IMR-90 (cell line): ENCODE results near the gene INAFM1. TPM values are rescaled to one million over a fixed set of nuclear protein-coding genes. Genes with fewer than 3 reads are reported as not detected.

Source experiments
- ATAC-seq: fragments of 200-7000 bp; cut with Tn5 transposase; 2 replicates; pipeline ENCODE4 v1.9.1; 2020; ENCODE audit warnings: low read depth, mild to moderate bottlenecking, moderate library complexity
- BruUV-seq: library from RNA; stranded (reverse); fragments of 400-500 nt; replicated peaks from 2 replicates; lab custom pipeline; 2021; lab: Mats Ljungman, UMichigan
- CTCF ChIA-PET: fragments of 300-600 bp; formaldehyde crosslinking; extraction: SDS; loops from one replicate; lab custom pipeline; 2021; ENCODE audit warnings: antibody characterized with exemption; lab: Yijun Ruan, JAX
- POLR2A ChIA-PET: fragments of 300-600 bp; sonication (Branson Sonifier 250); formaldehyde crosslinking; loops from one replicate; lab custom pipeline; 2022; ENCODE audit warnings: antibody characterized with exemption; ENCODE audit not compliant: unreplicated experiment; lab: Charles Lee
- DNase-seq: peaks from one replicate; pipeline ENCODE4 v3.0.0; 2013
- H2AFZ ChIP-seq: replicated peaks from 2 replicates; pipeline ENCODE3; 2013; ENCODE audit warnings: low read length, mild to moderate bottlenecking; ENCODE audit not compliant: poor library complexity
- H2AK5ac ChIP-seq: 2 replicates; pipeline ENCODE4 v1.6.1; 2013; ENCODE audit warnings: low read depth, low read length, inconsistent platforms
- H2AK9ac ChIP-seq: replicated peaks from 2 replicates; pipeline ENCODE3; 2013; ENCODE audit warnings: mild to moderate bottlenecking, low read depth, low read length, moderate library complexity; ENCODE audit not compliant: poor library complexity
- H2BK120ac ChIP-seq: 2 replicates; pipeline ENCODE4 v1.6.1; 2013; ENCODE audit warnings: low read depth, low read length, inconsistent platforms
- H2BK15ac ChIP-seq: 3 replicates; pipeline ENCODE4 v1.6.1; 2013; ENCODE audit warnings: low read depth, low read length, inconsistent platforms
- H2BK20ac ChIP-seq: 2 replicates; pipeline ENCODE4 v1.6.1; 2013; ENCODE audit warnings: low read depth, mild to moderate bottlenecking, inconsistent platforms, low read length, moderate library complexity
- H2BK5ac ChIP-seq: 2 replicates; pipeline ENCODE4 v1.6.1; 2013; ENCODE audit warnings: mild to moderate bottlenecking, low read depth, low read length, inconsistent platforms; ENCODE audit not compliant: poor library complexity, severe bottlenecking
- H3K14ac ChIP-seq: replicated peaks from 2 replicates; pipeline ENCODE4 v1.6.1; 2013; ENCODE audit warnings: low read depth, low read length, inconsistent platforms
- H3K18ac ChIP-seq: 2 replicates; pipeline ENCODE4 v1.6.1; 2013; ENCODE audit warnings: low read depth, low read length, control low read depth
- H3K23ac ChIP-seq: 2 replicates; pipeline ENCODE4 v1.6.1; 2013; ENCODE audit warnings: low read depth, low read length, inconsistent platforms
- H3K27ac ChIP-seq: 2 replicates; pipeline ENCODE4 v1.5.1; 2013; ENCODE audit warnings: mild to moderate bottlenecking, control low read depth, low read length; ENCODE audit not compliant: insufficient read depth
- H3K27me3 ChIP-seq: 2 replicates; pipeline ENCODE4 v1.6.1; 2013; ENCODE audit warnings: low read length; ENCODE audit not compliant: control insufficient read depth, insufficient read depth
- H3K36me3 ChIP-seq: 2 replicates; pipeline ENCODE4 v1.6.1; 2013; ENCODE audit warnings: low read length, mixed read lengths; ENCODE audit not compliant: control insufficient read depth, insufficient read depth
- H3K4ac ChIP-seq: 2 replicates; pipeline ENCODE4 v1.6.1; 2013; ENCODE audit warnings: low read depth, low read length, inconsistent platforms
- H3K4me1 ChIP-seq: 2 replicates; pipeline ENCODE4 v1.6.1; 2013; ENCODE audit warnings: low read length, mixed read lengths; ENCODE audit not compliant: control insufficient read depth, insufficient read depth
- H3K4me2 ChIP-seq: 2 replicates; pipeline ENCODE4 v1.6.1; 2013; ENCODE audit warnings: low read depth, mild to moderate bottlenecking, control low read depth, low read length, moderate library complexity
- H3K4me3 ChIP-seq: 2 replicates; pipeline ENCODE4 v1.5.1; 2013; ENCODE audit warnings: low read depth, mild to moderate bottlenecking, control low read depth, low read length, moderate library complexity; ENCODE audit not compliant: insufficient read depth
- H3K56ac ChIP-seq: 2 replicates; pipeline ENCODE4 v1.6.1; 2013; ENCODE audit warnings: low read length, inconsistent platforms; ENCODE audit not compliant: insufficient read depth; ENCODE audit errors: extremely low read depth
- H3K79me1 ChIP-seq, 2 experiments: 2 replicates each; pipeline ENCODE4 v1.6.1; 2013; ENCODE audit warnings: low read length in 2 of 2, inconsistent platforms in 1 of 2, low read depth in 1 of 2
- H3K9ac ChIP-seq: 2 replicates; pipeline ENCODE4 v1.6.1; 2013; ENCODE audit warnings: low read depth, low read length, control low read depth
- H3K9me1 ChIP-seq: 2 replicates; pipeline ENCODE4 v1.6.1; 2013; ENCODE audit warnings: low read length, inconsistent platforms; ENCODE audit not compliant: insufficient read depth
- H3K9me3 ChIP-seq: 2 replicates; pipeline ENCODE4 v1.6.1; 2013; ENCODE audit warnings: low read length; ENCODE audit not compliant: control insufficient read depth, insufficient read depth
- H4K20me1 ChIP-seq: 2 replicates; pipeline ENCODE4 v1.6.1; 2013; ENCODE audit warnings: low read length, inconsistent platforms; ENCODE audit not compliant: insufficient read depth
- H4K5ac ChIP-seq: 2 replicates; pipeline ENCODE4 v1.6.1; 2013; ENCODE audit warnings: mild to moderate bottlenecking, low read depth, low read length, control low read depth
- H4K8ac ChIP-seq, 2 experiments: 2 replicates each; pipeline ENCODE4 v1.6.1; 2013; ENCODE audit warnings: low read depth in 2 of 2, low read length in 2 of 2, control low read depth in 1 of 2, inconsistent platforms in 1 of 2
- H4K91ac ChIP-seq: 2 replicates; pipeline ENCODE4 v1.6.1; 2013; ENCODE audit warnings: low read depth, low read length, inconsistent platforms; ENCODE audit not compliant: insufficient read depth
- CEBPB ChIP-seq: IDR thresholded peaks from 2 replicates; pipeline ENCODE4 v1.6.1; 2012; ENCODE audit warnings: low read depth, low read length, improper control_type of control experiment
- CHD1 ChIP-seq: IDR thresholded peaks from 2 replicates; pipeline ENCODE4 v1.6.1; 2012; ENCODE audit warnings: low read depth, low read length, improper control_type of control experiment
- FOS ChIP-seq: fragments of 150-350 bp; IDR thresholded peaks from 2 replicates; pipeline ENCODE4 v1.6.1; 2016; ENCODE audit warnings: low read depth, low read length
- MAFK ChIP-seq: IDR thresholded peaks from 2 replicates; pipeline ENCODE4 v1.6.1; 2012; ENCODE audit warnings: low read depth, low read length, improper control_type of control experiment
- MAZ ChIP-seq: IDR thresholded peaks from 2 replicates; pipeline ENCODE4 v1.6.1; 2012; ENCODE audit warnings: low read depth, mild to moderate bottlenecking, low read length, improper control_type of control experiment, moderate library complexity, borderline replicate concordance
- MXI1 ChIP-seq: IDR thresholded peaks from 2 replicates; pipeline ENCODE4 v1.6.1; 2012; ENCODE audit warnings: low read depth, mild to moderate bottlenecking, low read length, moderate library complexity, borderline replicate concordance
- NFE2L2 ChIP-seq: fragments of 150-350 bp; IDR thresholded peaks from 2 replicates; pipeline ENCODE4 v1.6.1; 2016; ENCODE audit warnings: low read depth, mild to moderate bottlenecking, low read length
- RAD21 ChIP-seq: IDR thresholded peaks from 2 replicates; pipeline ENCODE4 v1.6.1; 2012; ENCODE audit warnings: low read length, improper control_type of control experiment
- RCOR1 ChIP-seq: IDR thresholded peaks from 2 replicates; pipeline ENCODE4 v1.6.1; 2012; ENCODE audit warnings: mild to moderate bottlenecking, low read length, improper control_type of control experiment; ENCODE audit not compliant: insufficient replicate concordance
- RFX5 ChIP-seq: IDR thresholded peaks from 2 replicates; pipeline ENCODE4 v1.8.0; 2012; ENCODE audit warnings: low read depth, mild to moderate bottlenecking, low read length, moderate library complexity
- WGBS, 2 experiments: methylation state at CpG; one replicate each; pipeline versions ENCODE4 v1.1.5 to v1.1.7; 2013; ENCODE audit warnings: missing lambda C conversion rate in 2 of 2; ENCODE audit not compliant: insufficient read length in 1 of 2; ENCODE audit errors: extremely low coverage in 2 of 2; 5-methylcytosine and 5-hydroxymethylcytosine counted together
- dilution Hi-C: fragments of 300-500 bp; cut with HindIII; formaldehyde crosslinking; loops from one replicate; pipeline ENCODE4 v1.14.3; 2018; ENCODE audit warnings: low sequenced_read_pairs; ENCODE audit not compliant: unreplicated experiment
- in situ Hi-C: fragments of 300-500 bp; cut with MboI; formaldehyde crosslinking; loops from 3 replicates; pipeline ENCODE4 v1.14.3; 2019; ENCODE audit warnings: low sequenced_read_pairs, inconsistent platforms, mixed read lengths
- intact Hi-C: fragments of 100-400 bp; cut with micrococcal nuclease; formaldehyde crosslinking; loops from 2 replicates; pipeline ENCODE4 v1.10.0; 2022
- polyA plus RNA-seq, 3 experiments: library from polyadenylated mRNA; depleted of rRNA; stranded (reverse); fragments of >200 nt; gene quantifications; 2 replicates each; pipeline ENCODE4 v1.2.3, GENCODE V29; 2012; ENCODE audit warnings: low replicate concordance in 1 of 3
- total RNA-seq: library from RNA; depleted of rRNA; stranded (reverse); fragments of >200 nt; gene quantifications from 2 replicates; pipeline ENCODE4 v1.2.3, GENCODE V29; 2012
- TF ChIP-seq, protein P1 (sequence below): conservative IDR thresholded peaks from 2 replicates; pipeline ENCODE4 v1.5.1; 2012; ENCODE audit warnings: mild to moderate bottlenecking, low read depth, low read length, improper control_type of control experiment
- TF ChIP-seq, protein P2 (sequence below): fragments of 150-350 bp; IDR thresholded peaks from 2 replicates; pipeline ENCODE4 v1.6.1; 2016; ENCODE audit warnings: low read depth, mild to moderate bottlenecking, low read length, moderate library complexity, borderline replicate concordance

INAFM1 gene
- total and polyA plus RNA-seq, 2 of the 4 experiments (the other 2 are of a cell fraction), result 0.36 to 7.8 TPM

DNA sequence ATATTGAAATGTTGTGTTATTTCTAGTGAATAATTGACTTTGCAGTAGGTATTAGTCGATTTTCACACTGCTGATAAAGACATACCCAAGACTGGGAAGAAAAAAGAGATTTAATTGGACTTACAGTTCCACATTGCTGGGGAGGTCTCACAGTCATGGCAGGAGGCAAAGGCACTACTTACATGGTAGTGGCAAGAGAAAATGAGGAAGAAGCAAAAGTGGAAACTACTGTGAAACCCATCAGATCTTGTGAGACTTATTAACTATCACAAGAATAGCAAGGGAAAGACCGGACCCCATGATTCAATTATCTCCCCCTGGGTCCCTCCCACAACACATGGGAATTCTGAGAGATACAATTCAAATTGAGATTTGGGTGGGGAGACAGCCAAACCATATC is 47.4 kb downstream of the INAFM1 start:
- Histone ChIP-seq H2AK5ac (no peak overlapping the region), H4K20me1 (no peaks in the 10 kb centered on the region), H2AFZ (no peak overlapping the region), H2BK120ac (no peak overlapping the region), H3K14ac (no peak overlapping the region), H3K36me3 (no peaks in the 10 kb centered on the region), H3K4me3 (no peak overlapping the region), H4K5ac (no peak overlapping the region), H4K8ac (no peak overlapping the region), H3K4ac (no peak overlapping the region), H2BK15ac (no peak overlapping the region), H3K23ac (no peak overlapping the region), H3K56ac (no peak overlapping the region), H3K4me1 (no peaks in the 10 kb centered on the region), H3K4me2 (no peak overlapping the region), H3K18ac (no peak overlapping the region), H2BK20ac (no peak overlapping the region), H3K79me1 (no peaks in the 10 kb centered on the region), H2AK9ac (no peak overlapping the region), H3K27me3 (peaks cover 8% of the 10 kb centered on the region), H4K91ac (no peak overlapping the region), H3K9ac (no peak overlapping the region), H2BK5ac (no peak overlapping the region), H3K27ac (no peak overlapping the region), H3K9me1 (0 out of 2 replicates have a peak, but pooled peaks cover 3% of the 10 kb centered on the region), H3K9me3 (peaks cover 2% of the 10 kb centered on the region)
- no CpG with 5 or more reads among the region's 2 CpGs for WGBS, 2 experiments
- intact Hi-C loops (no loop called here), in situ Hi-C loops (no loop called here), dilution Hi-C loops (no loop called here)
- ATAC-seq (no peak), DNase-seq (no peak)
- ChIA-PET CTCF (interaction anchor here (0.6 kb wide), 1 partner anchor 10 kb away, joined by 5 read pairs; no protein-coding TSS in a partner anchor), POLR2A (no interaction called here)
- no TSS peak for BruUV-seq
- no peak for TF ChIP-seq NFE2L2
- TF ChIP-seq, protein P1, sequence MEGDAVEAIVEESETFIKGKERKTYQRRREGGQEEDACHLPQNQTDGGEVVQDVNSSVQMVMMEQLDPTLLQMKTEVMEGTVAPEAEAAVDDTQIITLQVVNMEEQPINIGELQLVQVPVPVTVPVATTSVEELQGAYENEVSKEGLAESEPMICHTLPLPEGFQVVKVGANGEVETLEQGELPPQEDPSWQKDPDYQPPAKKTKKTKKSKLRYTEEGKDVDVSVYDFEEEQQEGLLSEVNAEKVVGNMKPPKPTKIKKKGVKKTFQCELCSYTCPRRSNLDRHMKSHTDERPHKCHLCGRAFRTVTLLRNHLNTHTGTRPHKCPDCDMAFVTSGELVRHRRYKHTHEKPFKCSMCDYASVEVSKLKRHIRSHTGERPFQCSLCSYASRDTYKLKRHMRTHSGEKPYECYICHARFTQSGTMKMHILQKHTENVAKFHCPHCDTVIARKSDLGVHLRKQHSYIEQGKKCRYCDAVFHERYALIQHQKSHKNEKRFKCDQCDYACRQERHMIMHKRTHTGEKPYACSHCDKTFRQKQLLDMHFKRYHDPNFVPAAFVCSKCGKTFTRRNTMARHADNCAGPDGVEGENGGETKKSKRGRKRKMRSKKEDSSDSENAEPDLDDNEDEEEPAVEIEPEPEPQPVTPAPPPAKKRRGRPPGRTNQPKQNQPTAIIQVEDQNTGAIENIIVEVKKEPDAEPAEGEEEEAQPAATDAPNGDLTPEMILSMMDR, result no peak
- no peak for TF ChIP-seq MAFK
- no peak for TF ChIP-seq RCOR1
- TF ChIP-seq, protein P2, sequence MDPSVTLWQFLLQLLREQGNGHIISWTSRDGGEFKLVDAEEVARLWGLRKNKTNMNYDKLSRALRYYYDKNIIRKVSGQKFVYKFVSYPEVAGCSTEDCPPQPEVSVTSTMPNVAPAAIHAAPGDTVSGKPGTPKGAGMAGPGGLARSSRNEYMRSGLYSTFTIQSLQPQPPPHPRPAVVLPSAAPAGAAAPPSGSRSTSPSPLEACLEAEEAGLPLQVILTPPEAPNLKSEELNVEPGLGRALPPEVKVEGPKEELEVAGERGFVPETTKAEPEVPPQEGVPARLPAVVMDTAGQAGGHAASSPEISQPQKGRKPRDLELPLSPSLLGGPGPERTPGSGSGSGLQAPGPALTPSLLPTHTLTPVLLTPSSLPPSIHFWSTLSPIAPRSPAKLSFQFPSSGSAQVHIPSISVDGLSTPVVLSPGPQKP, result no peak
- no peak for TF ChIP-seq MXI1
- TF ChIP-seq CHD1, result no peak
- no peak for TF ChIP-seq RAD21
- no peak for TF ChIP-seq RFX5
- no peak for TF ChIP-seq FOS
- TF ChIP-seq CEBPB, result no peak
- TF ChIP-seq MAZ, result no peak
